CD4-positive, alpha-beta T cell treated with Interleukin-4 for 1 hour (primary cell): ENCODE results near the gene CD46.

ENCODE experiments used
- DNase-seq, 2 donors: peaks; one replicate each; pipeline ENCODE4 v3.0.0-alpha.2; 2020 to 2022

Gene CD46

GRCh38 chr1:207799989-207800648 lies 48.3 kb downstream of the CD46 start:
- no peak for DNase-seq

DNA sequence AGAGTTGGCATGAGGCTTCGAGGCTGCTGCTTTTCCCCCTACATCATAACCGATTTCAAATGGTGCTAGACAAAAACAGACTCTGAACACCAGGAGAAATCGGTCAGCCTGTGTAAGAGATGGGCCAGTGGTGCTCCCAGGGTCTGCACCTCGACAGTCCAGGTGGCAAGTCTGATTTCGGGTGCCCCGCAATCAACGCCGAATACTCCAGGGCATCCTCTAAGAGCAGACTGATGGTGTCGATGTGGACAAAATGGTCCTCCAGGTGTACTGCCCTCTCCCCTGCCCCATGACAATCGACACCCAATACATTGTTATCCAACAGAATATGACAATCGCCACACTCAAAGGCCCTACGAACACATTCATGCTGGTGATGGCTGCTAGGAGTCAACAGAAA lies 50.0 kb downstream of the CD46 start:
- DNase-seq, result no peak

DNA sequence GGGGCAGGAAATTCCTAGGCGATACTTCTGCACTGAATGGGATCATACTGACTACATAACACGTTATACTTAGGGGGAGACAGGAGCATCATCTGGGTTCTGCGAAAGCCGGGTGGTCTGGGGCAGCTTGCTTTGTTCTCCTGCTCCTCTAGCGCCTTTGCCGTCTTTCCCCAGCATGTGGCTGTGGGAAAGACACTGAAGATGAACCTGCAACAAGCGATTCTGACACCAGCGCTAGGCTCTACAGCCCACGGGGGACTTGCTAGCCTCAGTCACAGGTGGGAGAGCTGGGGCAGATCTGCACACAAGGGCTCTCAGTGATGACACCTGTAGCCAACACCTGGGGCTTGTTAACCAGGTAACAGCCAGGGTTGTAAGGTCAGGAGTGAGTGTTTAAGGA lies 51.8 kb downstream of the CD46 start:
- DNase-seq, result no peak

GRCh38 chr1:207804721-207805468 lies 53.0 kb downstream of the CD46 start:
- DNase-seq, result no peak

DNA sequence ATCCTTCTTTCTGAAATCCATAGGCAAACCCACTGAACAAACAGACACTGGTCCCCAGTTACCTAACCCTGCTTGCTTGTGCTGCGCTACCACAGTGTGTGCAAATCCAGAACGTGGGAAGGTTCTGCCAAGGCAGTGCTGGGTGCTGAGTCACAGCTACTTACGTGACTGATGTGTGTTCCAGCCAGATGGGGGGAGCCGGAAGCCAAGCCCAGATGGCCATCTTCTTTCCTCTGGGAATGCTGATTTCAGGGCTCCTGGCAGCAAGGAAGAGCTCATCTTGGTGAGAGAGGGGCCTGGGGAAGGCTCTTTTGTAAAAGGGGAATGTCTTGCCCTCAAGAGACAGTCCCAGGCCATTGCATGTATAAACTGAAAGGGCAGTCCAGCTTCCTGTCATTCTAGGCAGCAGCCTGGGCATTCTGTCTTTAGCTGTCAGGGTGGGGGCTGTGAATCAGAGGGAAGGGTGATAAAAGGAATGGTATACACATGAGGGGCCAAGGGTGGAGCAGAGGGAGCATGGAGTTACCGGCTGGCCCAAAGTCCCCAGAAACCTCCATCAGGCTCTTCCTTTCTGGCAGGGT lies 54.1 kb downstream of the CD46 start:
- no peak for DNase-seq

DNA sequence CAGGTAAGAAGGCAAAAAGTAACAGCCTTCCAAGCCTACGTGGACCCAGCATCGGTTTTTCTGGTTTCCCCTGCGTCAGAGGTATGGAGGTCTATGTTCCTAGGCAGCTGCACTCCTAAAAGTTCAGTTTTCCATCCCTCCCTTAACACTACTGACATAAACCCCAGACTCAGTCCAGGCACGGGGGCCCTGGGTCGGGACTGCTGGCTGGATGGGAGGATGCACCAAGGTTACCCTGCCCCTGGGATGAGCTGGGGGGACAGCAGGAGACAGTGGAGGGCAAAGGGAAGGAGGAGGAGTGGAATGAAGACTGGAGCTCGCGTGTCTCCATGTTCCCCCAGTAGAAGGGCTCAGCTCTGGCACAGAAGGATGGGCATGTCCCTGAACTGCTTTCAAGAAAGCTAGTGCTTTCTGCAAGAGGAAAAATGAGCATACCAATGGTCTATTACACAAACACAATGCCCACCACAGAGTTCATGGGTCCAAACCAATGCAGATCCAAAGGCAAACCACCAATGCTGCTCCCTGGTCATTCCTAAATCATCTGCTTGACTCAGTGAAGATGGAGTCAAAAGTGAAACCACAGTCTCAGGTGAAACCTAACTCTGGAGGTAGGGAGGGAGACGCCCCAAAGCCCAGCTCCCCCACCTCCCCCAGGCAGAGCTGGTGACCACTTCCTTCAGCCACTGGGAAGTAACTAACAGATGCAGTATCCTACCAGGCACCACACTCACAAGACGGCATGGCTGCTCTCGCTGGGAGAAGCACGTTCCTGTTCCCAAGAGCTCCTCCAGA lies 54.9 kb downstream of the CD46 start:
- DNase-seq, result no peak

GRCh38 chr1:207807326-207807689 lies 55.5 kb downstream of the CD46 start:
- DNase-seq, result no peak

GRCh38 chr1:207807690-207808321 lies 56.0 kb downstream of the CD46 start:
- DNase-seq, result no peak

DNA sequence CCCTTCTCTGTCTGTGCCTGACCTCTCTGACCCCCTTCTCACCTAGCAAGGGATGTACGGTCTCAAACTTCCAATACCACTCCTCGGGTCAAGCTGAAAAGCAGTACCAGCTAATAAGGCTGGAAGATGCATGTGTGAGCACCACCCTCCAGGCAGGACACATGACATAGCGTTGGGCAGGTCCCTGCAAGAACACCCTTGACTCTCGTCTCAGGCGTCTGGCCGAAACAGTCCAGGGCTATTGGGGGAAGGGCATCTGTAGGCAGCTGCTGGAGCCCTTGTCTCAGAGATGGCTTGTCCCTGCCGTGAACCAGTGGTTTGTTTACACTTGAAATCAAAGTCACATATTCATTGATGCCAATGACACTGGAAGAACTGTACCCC lies 56.5 kb downstream of the CD46 start:
- no peak for DNase-seq

DNA sequence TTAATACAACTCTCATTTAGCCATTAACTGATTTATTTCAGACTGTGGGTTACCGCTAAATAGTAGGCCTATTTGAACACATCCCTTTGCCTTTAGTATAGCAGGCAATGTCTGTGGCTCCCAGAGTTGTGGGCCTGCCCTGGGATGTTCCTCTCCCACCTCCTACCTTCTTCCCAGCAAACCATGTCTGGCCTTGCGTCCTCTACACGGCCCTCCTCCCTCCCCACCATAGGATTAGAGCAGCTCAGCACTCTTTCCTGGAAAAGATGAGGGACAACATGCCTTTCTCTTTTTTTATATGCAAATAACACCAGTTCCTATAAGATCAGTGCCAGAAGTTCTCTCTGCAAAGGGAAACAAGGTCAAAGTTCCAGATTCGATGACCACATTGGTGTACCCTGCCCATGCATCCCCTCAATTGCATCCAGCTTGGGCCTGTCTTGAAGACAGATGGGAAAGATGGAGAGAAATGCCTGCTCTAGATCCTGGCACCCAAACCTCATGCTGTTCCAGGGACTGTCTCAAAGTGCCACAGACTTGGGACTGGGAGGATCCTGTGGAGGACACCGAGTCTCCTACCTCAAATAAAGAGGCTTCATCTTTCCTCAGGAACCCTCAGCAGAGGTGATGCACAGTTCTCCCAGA lies 57.2 kb downstream of the CD46 start:
- DNase-seq, result no peak

- DNase-seq, result no peak
Observed at GRCh38 chr1:207810173-207810572, 58.3 kb downstream of the CD46 start.

GRCh38 chr1:207810606-207811295 lies 58.9 kb downstream of the CD46 start:
- no peak for DNase-seq

DNA sequence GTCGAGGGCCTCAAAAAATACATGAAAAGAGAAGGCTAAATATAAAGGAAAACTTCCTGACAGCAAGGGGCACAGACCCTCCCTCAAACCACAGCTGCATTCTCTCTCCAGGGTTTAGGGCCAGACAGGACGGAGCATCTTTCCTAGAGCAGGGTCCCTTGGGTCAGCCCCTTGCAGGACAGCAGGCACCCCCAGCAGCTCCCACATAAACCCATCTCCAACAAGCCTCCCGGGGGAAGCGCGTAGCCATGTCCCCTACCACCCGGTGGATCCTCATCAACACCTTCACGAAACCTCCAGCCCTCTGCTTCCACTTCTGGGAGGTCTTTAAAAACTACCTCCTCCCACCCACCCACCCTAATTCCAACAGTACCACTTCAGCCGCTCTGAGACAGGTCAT lies 59.5 kb downstream of the CD46 start:
- DNase-seq, result no peak

GRCh38 chr1:207811920-207812720 lies 60.3 kb downstream of the CD46 start:
- no peak for DNase-seq

DNA sequence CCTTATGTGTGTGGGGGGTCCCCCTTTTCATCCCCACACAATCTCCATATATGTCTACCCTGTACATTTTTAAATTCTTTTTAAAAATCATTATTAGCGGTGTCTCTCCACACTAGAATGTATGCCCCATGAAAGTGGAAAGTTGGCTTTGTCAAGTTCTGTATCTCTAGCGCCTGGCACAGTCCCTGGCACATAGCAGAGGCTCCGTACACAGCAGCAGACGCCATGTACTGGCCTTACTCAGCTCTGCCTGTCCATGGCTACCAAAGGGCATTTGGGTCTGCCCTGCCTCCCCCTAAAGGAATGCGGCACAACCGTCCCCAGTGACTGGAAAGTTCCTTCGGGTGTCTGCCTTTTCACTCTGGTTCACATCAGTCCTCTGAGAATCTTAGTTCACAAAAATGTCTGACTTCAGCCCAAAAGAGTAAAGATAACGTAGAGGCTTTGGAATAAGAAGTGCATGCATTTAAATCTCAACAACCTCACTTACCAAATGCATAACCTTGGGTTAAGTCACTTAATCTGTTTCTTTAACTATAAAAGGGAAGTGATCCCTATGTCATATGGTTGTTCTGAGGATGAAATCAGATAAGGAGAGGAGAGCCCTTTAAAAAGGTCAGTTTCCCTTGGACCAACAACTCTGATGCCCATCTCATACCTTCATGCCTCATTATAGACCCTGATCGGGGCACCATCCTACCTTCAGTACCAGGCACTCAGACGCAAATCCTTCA lies 61.1 kb downstream of the CD46 start:
- no peak for DNase-seq

GRCh38 chr1:207813512-207813881 lies 61.6 kb downstream of the CD46 start:
- DNase-seq, result no peak

- DNase-seq, result no peak
Observed at GRCh38 chr1:207813946-207814345, 62.1 kb downstream of the CD46 start.

DNA sequence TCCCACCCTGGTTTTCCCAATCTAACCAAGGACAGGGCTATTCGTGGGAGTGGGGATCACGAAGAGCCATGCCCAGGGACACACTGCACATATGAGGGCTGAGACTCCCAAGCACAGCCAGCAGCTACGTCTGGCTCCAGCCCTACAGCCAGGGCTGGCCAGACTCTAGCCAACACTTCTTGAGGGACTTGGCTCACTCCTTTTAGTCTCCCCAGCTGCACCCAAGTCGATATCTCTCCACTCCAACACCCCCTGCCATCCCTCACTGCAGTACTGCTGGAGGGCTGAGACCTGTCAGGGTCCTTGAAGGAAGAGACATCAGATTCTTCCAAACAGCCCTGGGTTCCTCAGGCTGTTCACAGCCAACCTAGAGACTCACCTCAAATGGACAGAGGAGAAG lies 62.6 kb downstream of the CD46 start:
- no peak for DNase-seq

- no peak for DNase-seq
Observed at GRCh38 chr1:207815466-207815865, 63.6 kb downstream of the CD46 start.

GRCh38 chr1:207815913-207816291 lies 64.0 kb downstream of the CD46 start:
- DNase-seq, result no peak

DNA sequence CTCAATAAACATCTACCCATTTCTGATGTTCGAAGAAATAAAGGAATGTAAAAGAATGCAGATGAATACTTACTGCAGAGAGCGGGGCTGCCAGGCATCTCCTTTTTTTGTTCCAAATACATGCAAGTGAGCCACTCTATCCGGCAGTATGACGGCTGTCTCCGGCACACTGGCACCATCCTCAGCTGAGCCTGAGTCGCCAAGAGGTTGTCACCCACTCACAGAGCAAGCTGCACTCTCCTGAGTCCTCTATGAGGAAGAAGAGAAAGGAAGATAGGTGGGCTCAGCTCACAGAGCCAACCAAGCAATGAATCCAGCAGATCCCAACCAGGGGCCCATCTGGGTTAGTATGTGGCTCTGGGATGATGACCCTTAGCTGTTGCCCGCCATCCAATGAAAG lies 65.3 kb downstream of the CD46 start:
- no peak for DNase-seq
